Inflammatory macrophage treated with lipopolysaccharide for 4 hours (primary cell): ENCODE results near the gene MTRR.

Experiments
- DNase-seq: peaks from one replicate; pipeline ENCODE4 v3.0.0-alpha.2; 2020

The MTRR gene

DNA sequence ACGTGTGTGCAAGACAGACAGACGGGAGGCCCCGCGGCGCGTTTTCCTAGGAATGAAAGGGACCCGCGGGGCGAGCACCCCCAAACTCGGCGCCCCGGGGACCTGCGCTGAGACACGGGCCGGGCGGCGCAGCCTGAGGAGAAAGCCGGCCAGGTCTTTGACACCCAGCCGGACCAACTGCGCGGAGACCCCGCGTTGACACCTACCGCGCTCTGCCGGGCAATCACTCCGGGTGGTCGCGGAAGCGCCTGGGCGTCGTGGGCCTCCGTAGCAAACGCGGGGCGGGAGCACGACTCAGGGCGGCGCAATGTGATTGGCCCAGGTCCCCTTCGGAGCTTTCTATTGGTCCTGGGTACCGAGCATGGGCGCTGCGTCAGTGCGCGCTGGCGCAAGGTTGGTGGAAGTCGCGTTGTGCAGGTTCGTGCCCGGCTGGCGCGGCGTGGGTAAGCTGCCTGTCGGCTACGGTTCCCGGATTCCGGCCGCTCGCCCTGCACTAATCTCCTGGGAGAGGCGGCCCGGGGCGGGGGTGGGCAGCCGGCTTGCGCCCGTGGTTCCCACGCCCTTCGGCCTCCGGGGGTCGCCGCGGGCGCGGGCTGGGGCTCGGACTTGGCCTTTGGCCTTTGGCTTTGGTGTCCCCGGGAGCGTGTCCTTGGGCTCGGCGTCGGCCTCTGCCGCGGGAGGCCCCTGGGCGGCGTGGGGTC lies at the start of gene MTRR, which contains the start of gene FASTKD3:
Gene MTRR (plus strand): TSS at position 376 of the 701 bp plus-strand sequence. CDS start 1,647 bp downstream, outside the sequence.
Gene FASTKD3 (minus strand): TSS at position 259 of the 701 bp plus-strand sequence. CDS start 948 bp downstream, outside the sequence.
- DNase-seq: peak; percentile 95

DNA sequence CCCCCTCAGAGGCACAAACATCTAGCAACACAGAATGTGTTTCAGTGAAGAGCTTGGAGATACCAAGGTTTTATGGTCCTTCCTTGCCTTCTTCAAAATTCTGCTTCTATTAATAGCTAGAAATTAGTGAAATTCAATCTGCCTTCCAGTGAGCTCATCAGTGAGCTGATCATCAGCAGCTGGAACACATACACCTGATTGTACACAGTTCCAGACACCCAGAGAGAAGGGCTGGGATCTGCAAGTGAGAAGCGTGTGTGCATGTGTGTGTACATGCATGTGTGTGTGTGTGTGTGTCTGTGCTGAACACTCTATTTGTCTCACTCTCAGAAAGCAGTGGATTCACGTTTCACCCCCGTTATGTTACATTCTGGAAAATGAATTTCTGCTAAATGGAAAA lies 46.5 kb upstream of the MTRR start:
- no peak for DNase-seq

DNA sequence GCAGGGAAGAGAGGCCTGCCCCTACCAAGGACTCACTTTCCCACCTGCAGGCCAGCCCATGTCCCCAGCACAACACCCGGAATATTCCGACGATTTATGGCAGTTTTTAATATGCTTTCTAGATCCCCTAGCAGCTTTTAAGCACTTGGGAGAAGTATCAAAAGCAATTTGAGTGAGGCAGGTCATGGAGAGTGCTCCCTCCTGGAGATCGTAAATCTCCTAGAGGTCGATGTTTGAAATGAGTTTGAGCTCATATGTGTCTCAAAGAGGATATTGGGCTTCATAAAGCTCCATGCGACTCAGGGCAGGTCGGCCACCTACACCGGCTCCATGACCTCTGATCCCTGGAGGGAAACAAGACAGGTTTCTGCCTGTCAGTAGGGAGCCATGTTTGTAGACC lies 45.4 kb upstream of the MTRR start:
- DNase-seq: no peak

DNA sequence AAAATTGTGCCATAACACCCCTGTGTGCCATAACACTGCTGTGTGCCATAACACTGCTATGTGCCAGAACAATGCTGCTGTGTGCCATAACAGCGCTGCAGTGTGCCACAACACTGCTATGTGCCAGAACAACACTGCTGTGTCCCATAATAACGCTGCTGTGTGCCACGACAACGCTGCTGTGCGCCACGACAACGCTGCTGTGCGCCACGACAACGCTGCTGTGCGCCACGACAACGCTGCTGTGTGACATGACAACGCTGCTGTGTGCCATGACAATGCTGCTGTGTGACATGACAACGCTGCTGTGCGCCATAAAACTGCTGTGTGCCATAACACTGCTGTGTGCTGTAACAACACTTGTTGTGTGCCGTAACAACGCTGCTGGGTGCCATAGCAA lies 44.0 kb upstream of the MTRR start:
- no peak for DNase-seq

DNA sequence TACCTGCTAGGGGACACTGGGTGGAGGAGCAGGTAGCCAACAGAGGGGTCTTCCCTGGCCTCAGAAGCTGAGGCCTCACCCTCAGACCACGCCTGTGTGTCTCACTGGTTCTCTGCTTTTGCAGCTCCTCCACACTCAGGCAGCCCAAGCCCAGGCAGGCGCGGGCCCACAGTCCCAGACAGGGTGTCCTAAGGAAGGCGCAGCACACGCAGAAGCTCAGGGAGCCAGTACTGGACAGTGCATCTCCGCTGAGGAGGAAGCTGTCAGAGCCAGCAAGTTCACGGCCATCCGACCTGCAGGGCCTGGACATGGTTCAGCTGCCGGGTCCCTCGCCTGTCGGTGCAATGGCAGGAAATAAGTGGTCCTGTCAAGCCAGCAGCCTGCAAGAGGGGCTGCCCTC lies 43.3 kb upstream of the MTRR start:
- no peak for DNase-seq

DNA sequence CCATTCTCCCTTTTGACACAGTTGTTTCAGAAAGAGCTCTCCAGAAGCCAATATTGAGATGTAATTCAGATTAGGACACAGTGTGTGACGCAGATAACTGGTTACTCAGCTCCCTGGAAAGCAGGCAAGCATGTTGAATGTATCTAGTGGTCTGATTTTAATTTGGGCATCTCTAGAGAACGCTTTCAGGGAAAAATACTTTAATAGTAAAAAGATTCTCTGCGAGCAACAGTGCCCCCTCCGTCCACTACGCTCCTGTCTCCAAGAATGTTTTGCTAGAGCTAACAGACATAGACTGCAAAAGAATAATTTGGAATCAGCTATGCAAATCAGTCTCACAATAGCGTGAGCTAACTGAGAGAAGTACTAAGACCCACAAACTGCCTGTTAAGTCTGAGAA lies 41.3 kb upstream of the MTRR start:
- DNase-seq: no peak

DNA sequence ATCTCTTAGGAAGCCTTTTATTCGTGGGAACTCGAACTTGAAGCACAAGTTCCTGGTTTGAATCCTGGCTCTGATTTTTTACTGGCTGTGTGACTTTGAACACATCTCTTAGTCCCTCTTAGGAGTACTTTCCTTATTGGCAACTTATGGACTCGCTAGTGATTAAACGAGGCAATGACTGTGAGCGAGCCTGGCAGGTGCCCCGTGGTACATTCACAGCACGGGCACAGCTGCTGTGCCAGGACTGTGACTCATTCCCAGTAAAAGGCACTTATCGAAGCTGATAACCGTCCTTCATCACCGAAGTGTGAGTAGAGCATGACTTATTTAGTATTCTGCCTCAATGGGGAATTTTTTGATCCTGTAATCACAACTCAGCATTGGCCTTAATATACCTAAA lies 40.7 kb upstream of the MTRR start:
- DNase-seq: no peak

DNA sequence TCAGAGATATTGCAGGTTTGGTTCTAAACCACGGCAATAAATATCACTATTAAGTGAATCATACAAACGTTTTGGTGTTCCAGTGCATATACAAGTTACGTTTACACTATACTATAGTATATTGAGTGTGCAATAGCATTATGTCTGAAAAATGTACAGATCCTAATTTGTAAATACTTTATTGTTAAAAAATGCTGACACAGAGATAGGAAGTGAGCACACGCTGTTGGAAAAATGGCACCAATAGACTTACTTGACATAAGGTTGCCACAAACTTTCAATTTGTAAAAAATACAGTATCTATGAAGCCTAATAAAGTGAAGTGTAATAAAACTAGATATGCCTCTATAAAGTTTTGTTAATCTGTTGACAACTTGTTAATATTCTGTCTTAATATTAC lies 34.0 kb upstream of the MTRR start:
- no peak for DNase-seq

DNA sequence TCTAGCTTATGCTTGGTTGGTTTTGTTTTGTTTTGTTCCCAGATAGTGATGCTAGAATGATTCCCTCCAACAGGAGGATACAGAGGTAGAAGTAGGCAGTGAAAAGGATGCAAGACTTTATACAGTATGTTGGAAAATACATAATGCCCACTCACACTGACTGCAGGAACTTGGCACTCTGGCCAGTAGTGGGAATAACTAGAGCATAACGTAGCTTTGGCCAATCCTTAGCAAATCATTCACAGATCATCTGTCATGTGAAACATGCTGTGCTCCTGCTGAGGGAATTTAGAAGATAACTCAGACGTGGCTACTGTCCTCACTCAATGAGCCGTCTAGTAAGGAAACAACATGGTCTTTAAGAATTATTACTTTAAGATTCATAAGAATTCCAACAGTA lies 31.5 kb upstream of the MTRR start:
- no peak for DNase-seq

DNA sequence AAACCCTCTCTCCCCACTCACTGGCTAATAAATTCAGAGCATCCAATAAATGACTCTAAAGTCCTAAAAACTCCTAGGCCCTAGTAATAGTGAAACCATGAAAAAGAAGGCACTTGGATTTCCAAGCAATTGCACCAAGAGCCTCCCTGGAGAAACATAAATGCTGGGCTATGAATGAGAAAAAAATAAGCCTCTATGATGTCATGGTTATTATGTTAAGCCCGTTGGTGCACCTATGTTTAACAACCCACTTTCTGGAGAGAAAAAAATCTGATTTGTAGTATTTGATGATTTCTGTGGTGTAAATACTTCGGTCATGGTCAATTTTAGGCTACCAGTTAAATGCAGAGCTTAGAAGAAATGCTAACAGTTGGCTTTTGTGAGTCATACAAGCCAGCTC lies 26.4 kb upstream of the MTRR start:
- no peak for DNase-seq

DNA sequence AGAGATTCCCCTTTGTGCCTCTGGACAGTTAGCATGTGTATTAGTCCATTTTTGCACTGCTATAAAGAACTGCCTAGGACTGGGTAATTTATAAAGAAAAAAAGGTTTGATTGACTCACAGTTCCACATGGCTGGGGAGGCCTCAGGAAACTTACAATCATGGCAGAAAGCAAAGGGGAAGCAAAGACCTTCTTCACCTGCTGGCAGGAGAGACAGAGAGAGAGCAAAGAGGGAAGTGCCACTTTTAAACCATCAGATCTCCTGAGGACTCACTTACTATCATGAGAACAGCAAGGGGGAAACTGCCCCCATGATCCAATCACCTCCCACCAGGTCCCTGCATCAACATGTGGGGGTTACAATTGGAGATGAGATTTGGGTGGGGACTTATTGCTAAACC lies 24.0 kb upstream of the MTRR start:
- no peak for DNase-seq

DNA sequence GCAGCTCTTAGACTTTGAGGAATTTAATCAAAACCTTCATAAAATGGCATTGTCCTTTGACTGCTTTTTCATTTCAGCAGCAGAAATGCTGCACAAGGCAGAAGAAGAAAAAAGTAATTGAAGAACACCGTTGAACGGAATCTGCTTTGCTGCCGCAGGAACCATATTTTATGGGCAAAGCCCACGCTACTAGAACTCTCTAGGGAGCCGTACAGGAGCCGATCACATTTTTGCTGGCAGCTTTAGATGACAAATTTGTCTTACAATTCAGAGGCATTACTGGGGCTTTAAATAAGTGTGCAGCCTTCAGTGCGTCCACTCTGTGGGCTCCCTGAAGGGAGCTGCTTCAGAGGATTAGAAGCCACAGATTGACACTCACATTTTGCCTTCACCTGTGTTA lies 23.4 kb upstream of the MTRR start:
- DNase-seq: no peak

DNA sequence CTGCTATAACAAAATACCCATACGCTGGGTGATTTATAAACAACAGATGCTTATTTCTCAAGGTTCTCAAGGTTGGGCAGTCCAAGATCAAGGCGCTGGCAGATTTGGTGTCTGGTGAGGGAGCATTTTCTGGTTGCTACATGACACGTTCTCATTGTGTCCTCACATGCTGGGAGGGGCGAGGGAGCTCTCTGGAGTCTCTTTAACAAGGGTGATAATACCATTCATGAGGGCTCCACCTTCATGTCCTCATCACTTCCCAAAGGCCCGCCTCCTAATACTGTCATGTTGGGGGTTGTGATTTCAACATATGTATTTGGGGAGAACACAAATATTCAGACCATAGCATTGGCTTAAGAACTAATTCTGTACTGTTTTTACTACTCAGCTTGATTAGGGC lies 22.6 kb upstream of the MTRR start:
- no peak for DNase-seq

DNA sequence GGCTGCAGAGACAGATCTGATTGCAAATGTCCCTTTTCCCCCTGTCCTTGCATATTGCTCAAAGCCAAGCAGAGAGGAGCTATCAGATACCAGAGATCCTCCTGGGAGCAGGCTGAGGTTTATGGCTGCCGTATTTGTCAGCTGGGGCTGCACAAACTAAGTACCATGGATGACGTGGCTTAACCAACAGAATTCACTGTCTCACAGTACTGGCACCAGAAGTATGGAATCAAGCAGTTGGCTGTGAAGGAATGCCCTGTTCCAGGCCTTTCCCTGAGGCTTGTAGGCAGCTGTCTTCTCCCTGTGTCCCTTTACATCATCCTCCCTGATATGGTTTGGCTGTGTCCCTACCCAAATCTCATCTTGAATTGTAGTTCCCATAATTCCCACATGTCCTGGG lies 20.7 kb upstream of the MTRR start:
- DNase-seq: no peak

DNA sequence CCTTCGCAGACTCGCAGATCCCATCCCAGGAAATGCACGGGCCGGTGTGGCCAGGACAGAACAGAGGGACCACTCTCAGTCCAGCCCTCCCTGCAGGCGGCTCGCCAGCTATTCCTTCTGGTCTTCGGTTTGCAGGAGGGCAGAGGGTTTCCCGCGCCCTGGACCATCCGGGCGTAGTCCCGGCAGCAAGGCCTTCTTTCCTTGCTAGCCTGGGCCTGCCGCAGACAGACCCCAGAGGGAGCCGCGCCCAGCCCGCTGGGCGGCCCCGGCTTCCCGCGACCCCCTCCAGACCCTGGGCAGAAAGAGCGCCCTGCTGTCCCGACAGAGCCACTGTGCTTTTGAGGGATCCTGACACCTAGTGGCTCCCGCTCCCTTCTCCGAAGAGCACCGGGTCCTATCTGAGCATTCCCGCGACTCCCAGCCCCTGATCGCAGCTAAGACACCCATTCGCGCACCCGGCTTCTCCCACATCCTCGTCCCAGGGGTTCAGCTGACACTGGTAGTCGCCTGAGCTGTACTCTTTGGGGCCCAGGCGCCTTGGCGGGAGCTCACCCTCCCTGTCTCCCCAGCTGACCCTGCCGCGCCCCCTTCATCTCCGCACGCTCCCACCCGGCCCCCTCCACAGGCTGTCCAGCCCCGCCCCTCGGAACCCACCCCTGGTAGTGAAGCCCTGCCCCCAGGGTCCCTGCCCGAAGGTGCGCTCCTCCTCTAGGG lies 19.1 kb upstream of the MTRR start:
- no peak for DNase-seq

DNA sequence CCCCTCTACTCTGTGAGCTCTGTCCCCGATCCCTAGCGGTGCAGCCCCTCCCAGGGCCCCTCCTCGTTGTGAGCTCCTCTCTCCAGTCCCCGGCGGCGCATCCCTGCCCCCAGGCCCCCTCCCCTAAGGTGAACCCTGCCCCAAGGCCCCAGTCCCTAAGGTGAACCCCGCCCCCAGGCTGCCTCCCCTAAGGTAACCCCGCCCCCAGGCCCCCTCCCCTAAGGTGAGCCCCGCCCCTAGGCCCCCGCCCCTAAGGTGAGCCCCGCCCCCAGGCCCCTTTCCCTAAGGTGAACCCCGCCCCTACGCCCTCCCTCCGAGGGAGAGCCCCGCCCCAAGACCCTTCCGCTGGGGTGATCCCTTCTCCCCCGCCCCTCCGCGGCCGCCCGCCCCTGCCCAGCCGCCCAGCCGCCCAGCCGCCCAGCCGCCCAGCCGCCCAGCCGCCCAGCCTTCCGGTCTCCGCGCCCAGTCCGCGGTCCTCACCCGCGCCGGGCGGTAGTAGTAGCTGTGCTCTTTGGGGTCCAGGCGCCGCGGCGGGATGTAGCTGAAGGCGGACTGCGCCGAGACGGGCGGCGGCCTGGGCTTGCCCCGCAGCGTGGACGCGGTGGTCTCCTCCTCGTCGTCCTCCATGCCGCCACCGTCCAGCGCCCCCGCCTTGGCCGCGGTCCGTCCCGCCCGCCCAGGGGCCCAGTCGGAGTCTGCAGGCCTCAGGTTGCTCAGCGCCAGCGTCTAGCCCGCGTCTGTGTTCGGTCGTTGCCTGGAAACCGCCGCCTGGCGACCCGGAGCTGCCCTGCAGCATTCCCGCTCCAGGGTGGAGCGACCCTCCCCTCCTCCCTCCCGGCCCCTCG lies 18.3 kb upstream of the MTRR start, which contains the start of gene CFAP90:
Gene CFAP90 (minus strand): TSS at position 739 of the 845 bp plus-strand sequence. CDS start 112 bp downstream, at position 627.
- DNase-seq: no peak

DNA sequence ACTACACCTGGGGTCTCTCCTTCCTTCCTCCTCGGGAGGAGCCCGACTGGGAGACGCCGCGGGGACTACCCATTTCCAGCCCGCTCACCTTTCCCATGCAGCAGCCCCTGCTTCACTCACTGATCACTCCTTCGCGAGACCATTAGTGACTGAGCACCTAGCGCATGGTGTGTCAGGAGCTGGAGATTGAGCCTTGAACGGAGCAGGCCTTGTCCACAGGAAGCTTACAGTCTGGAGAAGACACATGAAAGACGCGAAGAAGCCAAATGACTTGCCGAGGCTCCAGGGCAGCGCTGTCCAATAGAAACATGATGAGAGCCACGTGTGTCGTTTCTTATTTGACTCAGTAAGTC lies 17.7 kb upstream of the MTRR start:
- DNase-seq: no peak

DNA sequence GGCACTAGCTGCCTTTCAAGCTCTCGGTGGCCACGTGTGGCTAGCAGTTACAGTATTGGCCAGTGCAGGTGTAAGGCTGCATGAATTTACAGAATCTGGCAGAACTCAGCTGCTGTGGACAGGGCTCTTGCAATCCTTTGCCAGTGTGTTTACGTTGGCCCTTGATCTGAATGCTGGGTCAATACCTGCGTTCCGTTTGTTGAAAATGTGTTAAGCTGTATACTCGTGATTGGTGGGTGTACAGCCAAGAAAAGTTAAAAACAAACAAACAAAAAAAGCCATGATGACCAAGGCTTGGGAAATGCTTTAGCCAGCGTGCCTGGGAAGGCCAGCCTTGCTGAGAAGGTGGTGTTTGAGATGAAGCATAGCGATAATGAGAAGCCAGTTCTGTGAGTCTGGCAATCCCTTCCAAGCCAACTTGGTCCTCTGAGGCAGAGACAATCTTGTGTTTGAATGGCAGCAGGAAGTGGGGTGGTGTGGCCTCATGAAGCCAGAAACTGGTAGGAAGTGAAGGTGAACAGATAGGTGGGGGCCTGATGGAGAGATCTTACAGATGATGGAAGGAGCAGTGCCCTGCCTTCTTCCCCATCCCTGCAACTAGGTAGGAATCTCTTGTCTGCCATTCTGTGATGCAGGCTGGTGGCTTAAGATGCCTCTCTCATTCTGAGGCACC lies 17.2 kb upstream of the MTRR start:
- no peak for DNase-seq

DNA sequence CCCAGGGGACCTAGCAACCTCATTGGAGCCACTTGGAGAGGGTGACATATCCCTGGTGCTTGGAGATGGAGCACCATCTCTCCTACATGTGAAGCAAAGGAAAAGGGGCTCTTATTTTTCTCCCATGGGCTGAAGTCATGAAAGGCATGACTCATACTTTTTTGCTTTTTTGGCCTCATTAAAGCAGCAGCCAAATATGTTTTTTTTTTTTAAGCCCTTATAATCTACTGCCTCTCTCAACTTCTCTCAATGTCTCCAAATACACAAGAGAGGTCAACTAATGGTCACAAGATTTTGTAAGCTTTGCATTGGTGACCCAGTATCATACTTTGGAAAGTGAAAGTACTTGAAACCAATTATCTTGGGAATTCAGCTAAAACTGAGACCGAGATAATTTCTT lies 16.4 kb upstream of the MTRR start:
- DNase-seq: peak; percentile 9

DNA sequence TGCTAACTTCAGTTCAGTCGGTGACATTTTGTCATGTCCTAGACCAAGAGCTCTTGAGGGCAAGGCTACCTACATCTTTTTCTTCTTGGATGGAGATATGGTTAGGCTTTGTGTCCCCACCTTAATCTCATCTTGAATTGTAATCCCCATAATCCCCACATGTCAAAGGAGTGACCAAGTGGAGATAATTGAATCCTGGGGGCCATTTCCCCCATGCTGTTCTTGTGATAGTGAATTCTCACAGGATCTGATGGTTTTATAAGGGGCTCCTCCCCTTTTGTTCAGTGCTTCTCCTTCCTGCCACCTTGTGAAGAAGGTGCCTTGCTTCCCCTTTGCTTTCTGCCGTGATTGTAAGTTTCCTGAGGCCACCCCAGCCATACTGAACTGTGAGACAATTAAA lies 16.0 kb upstream of the MTRR start:
- DNase-seq: no peak

DNA sequence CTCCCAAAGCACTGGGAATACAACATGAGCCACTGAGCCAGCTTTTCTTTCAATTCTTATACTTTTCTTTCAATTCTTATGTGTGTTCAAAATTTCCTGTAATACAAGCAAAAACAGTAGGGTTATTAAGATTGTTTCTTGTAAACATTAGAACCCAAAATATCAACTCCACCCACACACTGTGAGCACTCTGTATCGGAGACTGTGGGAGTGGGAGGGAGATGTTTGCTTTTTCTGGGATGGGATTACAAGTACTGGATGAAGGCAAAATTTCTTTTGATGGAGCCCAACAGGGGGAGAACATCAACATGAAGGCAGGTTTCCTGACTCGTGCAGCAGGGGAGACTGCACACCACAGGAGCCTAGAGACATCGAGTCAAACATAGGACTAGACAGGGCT lies 13.3 kb upstream of the MTRR start:
- no peak for DNase-seq

DNA sequence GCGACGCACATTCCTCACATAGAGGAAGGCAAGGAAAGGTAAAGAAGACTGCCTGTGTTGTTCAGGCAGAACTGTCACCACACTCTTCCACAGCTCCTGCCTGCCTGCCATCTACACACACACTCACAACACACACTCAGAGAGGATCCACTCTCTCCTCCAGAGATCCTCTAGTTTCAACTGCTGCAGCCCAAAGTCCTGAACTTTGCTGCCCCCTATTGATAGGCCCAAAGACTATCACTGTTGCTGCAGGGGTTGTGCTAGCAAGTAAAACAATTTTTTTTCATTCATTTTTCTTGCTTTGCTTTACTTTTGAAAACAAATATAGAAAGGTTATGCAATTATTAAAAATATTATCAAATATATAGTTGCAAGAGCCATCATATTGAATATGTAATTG lies 12.1 kb upstream of the MTRR start:
- DNase-seq: peak; percentile 43

DNA sequence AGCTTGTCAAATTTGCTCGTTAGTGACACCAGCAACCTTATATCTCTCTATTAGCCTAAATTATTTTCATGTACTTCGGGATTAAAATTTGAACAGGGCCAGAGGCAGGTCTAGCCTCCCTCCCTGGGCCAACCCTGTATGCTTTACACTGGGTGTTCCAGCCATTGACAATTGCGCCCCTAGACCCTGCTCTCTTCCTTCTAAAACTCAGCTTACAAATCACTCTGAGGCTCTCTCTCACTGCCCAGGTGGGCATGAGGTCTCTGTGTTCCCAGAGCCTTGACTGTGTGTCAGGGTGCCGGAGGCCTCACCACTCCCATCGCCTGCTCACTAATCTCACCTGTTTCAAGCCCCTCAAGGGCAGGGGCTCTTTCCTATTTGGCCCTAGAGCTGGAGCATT lies 11.6 kb upstream of the MTRR start:
- DNase-seq: no peak
